MCF 10A (cell line): ENCODE measurements around the gene MMP14. TPM values are rescaled to one million over a fixed set of nuclear protein-coding genes. Genes with fewer than 3 reads are reported as not detected.

ENCODE experiments used
- BruUV-seq: library from RNA; stranded (reverse); fragments of 400-500 nt; replicated peaks from 2 replicates; lab custom pipeline; 2021; lab: Mats Ljungman, UMichigan
- CTCF ChIA-PET: fragments of 300-600 bp; sonication (Branson Sonifier 250); formaldehyde crosslinking; extraction: SDS; loops from one replicate; lab custom pipeline; 2021; ENCODE audit warnings: antibody characterized with exemption, inconsistent platforms; lab: Yijun Ruan, JAX
- POLR2A ChIA-PET: fragments of 300-600, 350-650 bp; sonication (Branson Sonifier 250); formaldehyde crosslinking; extraction: SDS; loops from one replicate; lab custom pipeline; 2020; ENCODE audit warnings: antibody characterized with exemption, inconsistent platforms; lab: Yijun Ruan, JAX
- DNase-seq: peaks from one replicate; pipeline ENCODE4 v3.0.0-alpha.2; 2018; ENCODE audit not compliant: unreplicated experiment
- H3K27ac Mint-ChIP-seq: one replicate; pipeline ENCODE4 v1.8.0; 2022; ENCODE audit warnings: mild to moderate bottlenecking, low read depth, mixed read lengths; ENCODE audit not compliant: unreplicated experiment
- H3K27me3 Mint-ChIP-seq: one replicate; pipeline ENCODE4 v1.8.0; 2022; ENCODE audit warnings: mixed read lengths; ENCODE audit not compliant: insufficient read depth, unreplicated experiment
- H3K36me3 Mint-ChIP-seq: one replicate; pipeline ENCODE4 v1.8.0; 2022; ENCODE audit warnings: mild to moderate bottlenecking, moderate library complexity, mixed read lengths; ENCODE audit not compliant: insufficient read depth, unreplicated experiment
- H3K4me1 Mint-ChIP-seq: one replicate; pipeline ENCODE4 v1.8.0; 2022; ENCODE audit warnings: mixed read lengths; ENCODE audit not compliant: insufficient read depth, unreplicated experiment
- H3K4me3 Mint-ChIP-seq: one replicate; pipeline ENCODE4 v1.8.0; 2022; ENCODE audit warnings: mild to moderate bottlenecking, moderate library complexity, mixed read lengths; ENCODE audit not compliant: unreplicated experiment
- H3K9me3 Mint-ChIP-seq: one replicate; pipeline ENCODE4 v1.8.0; 2022; ENCODE audit warnings: mixed read lengths; ENCODE audit not compliant: unreplicated experiment
- CTCF ChIP-seq: fragments of 200-600 bp; IDR thresholded peaks from one replicate; pipeline ENCODE4 v1.8.0; 2022; ENCODE audit warnings: antibody characterized with exemption, mild to moderate bottlenecking; ENCODE audit not compliant: unreplicated experiment
- intact Hi-C: fragments of 100-400 bp; cut with micrococcal nuclease; formaldehyde crosslinking; loops from 2 replicates; pipeline ENCODE4 v1.14.1; 2022
- total RNA-seq: library from RNA; stranded (reverse); gene quantifications from 2 replicates; pipeline ENCODE4 v1.2.3, GENCODE V29; 2022

MMP14 gene
- total RNA-seq, 1 experiment from 2014 or later = 71.5 TPM

- intact Hi-C loops = no loop called here
- no peak for TF ChIP-seq CTCF
- POLR2A ChIA-PET = interaction anchor here (0.7 to 10.8 kb wide), 8 partner anchors 8 to 293 kb away, joined by 3 to 116 read pairs (median 6); partner anchors contain the start of genes DAD1, LRP10 and PRMT5
Measured at GRCh38 chr14:22882529-22883172, 46.3 kb downstream of the MMP14 start.

GRCh38 chr14:22883173-22883976 lies 47.0 kb downstream of the MMP14 start, which contains the start of gene REM2:
Gene REM2, plus strand, starts transcription at chr14:22883222. Its CDS starts 66 bp downstream, at chr14:22883288.
- Mint-ChIP-seq H3K27me3 (no peaks in the 10 kb centered on the region), H3K27ac (no peak within 1 kb of the TSS), H3K36me3 (peaks cover 9% of the 10 kb centered on the region), H3K9me3 (no peaks in the 10 kb centered on the region), H3K4me1 (peaks cover 13% of the 10 kb centered on the region), H3K4me3 (no peak within 1 kb of the TSS)
- POLR2A ChIA-PET = interaction anchor here (0.9 to 10.8 kb wide), 7 partner anchors 10 to 418 kb away, joined by 3 to 116 read pairs (median 3); partner anchors contain the start of genes DAD1, LRP10 and PRMT5
- intact Hi-C loops = no loop called here
- CTCF ChIA-PET = interaction anchor here (0.7 to 4.1 kb wide), 6 partner anchors 11 to 326 kb away, joined by 3 to 54 read pairs (median 10); partner anchors contain the start of genes LRP10 and RBM23
- TF ChIP-seq CTCF = no peak
- DNase-seq = no peak
- BruUV-seq = no TSS peak

More at GRCh38 chr14:22882529-22883172, 46.3 kb downstream of the MMP14 start:
- Mint-ChIP-seq H3K27ac (no peak overlapping the region), H3K4me3 (no peak overlapping the region), H3K27me3 (no peaks in the 10 kb centered on the region), H3K4me1 (peaks cover 13% of the 10 kb centered on the region), H3K9me3 (no peaks in the 10 kb centered on the region), H3K36me3 (peaks cover 16% of the 10 kb centered on the region)
- CTCF ChIA-PET = interaction anchor here (1.0 to 4.1 kb wide), 6 partner anchors 10 to 176 kb away, joined by 3 to 54 read pairs (median 12); partner anchors contain the start of gene LRP10
- DNase-seq = peak; percentile 39
- no TSS peak for BruUV-seq

- Mint-ChIP-seq H3K4me1 (peaks cover 13% of the 10 kb centered on the region), H3K27me3 (no peaks in the 10 kb centered on the region), H3K9me3 (no peaks in the 10 kb centered on the region), H3K4me3 (no peak overlapping the region), H3K27ac (no peak overlapping the region), H3K36me3 (peaks cover 5% of the 10 kb centered on the region)
- DNase-seq = no peak
- ChIA-PET POLR2A (interaction anchor here (0.6 to 10.8 kb wide), 4 partner anchors 12 to 1443 kb away, joined by 3 to 116 read pairs (median 3); partner anchors contain the start of gene LRP10), CTCF (interaction anchor here (0.6 to 9.3 kb wide), 10 partner anchors 12 to 327 kb away, joined by 3 to 100 read pairs (median 4); partner anchors contain the start of genes LRP10 and RBM23)
- no peak for TF ChIP-seq CTCF
- no TSS peak for BruUV-seq
- intact Hi-C loops = no loop called here
Measured at GRCh38 chr14:22884076-22884737, 47.8 kb downstream of the MMP14 start.
